Activated CD8-positive, alpha-beta T cell treated with anti-CD3 and anti-CD28 coated beads for 36 hours (primary cell): Measurements from ENCODE around the gene HERC2. TPM values are rescaled to one million over a fixed set of nuclear protein-coding genes. Genes with fewer than 3 reads are reported as not detected.

Source experiments
- ATAC-seq: fragments of 200-7000 bp; cut with Tn5 transposase; one replicate; pipeline ENCODE4 v1.10.0; 2021; ENCODE audit warnings: mild to moderate bottlenecking, moderate library complexity
- CTCF ChIA-PET: fragments of 350-600 bp; sonication (Branson Sonifier 250); formaldehyde crosslinking; loops from one replicate; lab custom pipeline; 2021; ENCODE audit warnings: antibody characterized with exemption; lab: Charles Lee
- POLR2A ChIA-PET: fragments of 350-600 bp; sonication (Branson Sonifier 250); formaldehyde crosslinking; loops from one replicate; lab custom pipeline; 2021; ENCODE audit warnings: antibody characterized with exemption; lab: Charles Lee
- DNase-seq: peaks from one replicate; pipeline ENCODE4 v3.0.0-alpha.2; 2020
- H3K27ac Mint-ChIP-seq: one replicate; pipeline ENCODE4 v1.8.0; 2021; ENCODE audit warnings: mild to moderate bottlenecking, mixed read lengths
- H3K27me3 Mint-ChIP-seq: one replicate; pipeline ENCODE4 v1.8.0; 2021; ENCODE audit warnings: mixed read lengths
- H3K36me3 Mint-ChIP-seq: one replicate; pipeline ENCODE4 v1.8.0; 2021; ENCODE audit warnings: low read depth, mixed read lengths
- H3K4me1 Mint-ChIP-seq: one replicate; pipeline ENCODE4 v1.8.0; 2021; ENCODE audit warnings: low read depth, mixed read lengths
- H3K4me3 Mint-ChIP-seq: one replicate; pipeline ENCODE4 v1.8.0; 2021; ENCODE audit warnings: mild to moderate bottlenecking, moderate library complexity, mixed read lengths
- H3K9me3 Mint-ChIP-seq: one replicate; pipeline ENCODE4 v1.8.0; 2021; ENCODE audit warnings: mixed read lengths
- intact Hi-C: fragments of 100-400 bp; cut with micrococcal nuclease; formaldehyde crosslinking; loops from one replicate; pipeline ENCODE4 v1.10.0; 2022
- total RNA-seq, 2 experiments: library from RNA; stranded (reverse); gene quantifications; one replicate each; pipeline ENCODE4 v1.2.3, GENCODE V29; 2021
- TF ChIP-seq, protein P1 (sequence below): fragments of 200-600 bp; IDR thresholded peaks from one replicate; pipeline ENCODE4 v1.8.0; 2022; ENCODE audit warnings: antibody characterized with exemption, mild to moderate bottlenecking

Gene HERC2
- total RNA-seq, 2 experiments from 2014 or later, result 29.5 to 32.3 TPM

DNA sequence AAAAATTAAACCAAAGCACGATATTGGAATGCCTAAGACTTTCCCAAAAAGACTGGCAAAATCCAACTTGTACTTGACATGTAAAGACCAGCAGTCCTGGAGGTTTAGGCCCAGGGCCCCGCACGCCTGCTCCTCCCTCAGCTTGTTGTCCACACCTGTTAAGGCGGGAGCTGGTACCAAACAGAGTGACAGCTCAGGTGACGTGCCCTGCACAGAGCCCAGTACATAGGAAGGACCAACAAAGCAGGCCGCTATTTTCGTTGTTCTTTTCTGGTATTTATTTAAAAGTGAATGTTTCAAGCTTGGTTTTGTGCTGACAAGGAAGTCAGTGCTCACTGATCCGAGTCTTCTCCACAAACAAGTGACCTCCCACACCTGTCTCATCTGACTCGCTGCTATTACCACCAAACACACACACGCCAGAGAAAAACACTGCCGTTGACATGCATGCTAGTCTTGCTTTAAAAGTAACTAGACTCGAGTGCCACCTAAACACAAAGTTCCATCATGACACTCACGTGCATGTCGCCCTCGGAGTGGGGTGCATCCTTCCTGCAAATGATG is 50.2 kb downstream of the HERC2 start:
- intact Hi-C loops, result no loop called here
- TF ChIP-seq, protein P1, sequence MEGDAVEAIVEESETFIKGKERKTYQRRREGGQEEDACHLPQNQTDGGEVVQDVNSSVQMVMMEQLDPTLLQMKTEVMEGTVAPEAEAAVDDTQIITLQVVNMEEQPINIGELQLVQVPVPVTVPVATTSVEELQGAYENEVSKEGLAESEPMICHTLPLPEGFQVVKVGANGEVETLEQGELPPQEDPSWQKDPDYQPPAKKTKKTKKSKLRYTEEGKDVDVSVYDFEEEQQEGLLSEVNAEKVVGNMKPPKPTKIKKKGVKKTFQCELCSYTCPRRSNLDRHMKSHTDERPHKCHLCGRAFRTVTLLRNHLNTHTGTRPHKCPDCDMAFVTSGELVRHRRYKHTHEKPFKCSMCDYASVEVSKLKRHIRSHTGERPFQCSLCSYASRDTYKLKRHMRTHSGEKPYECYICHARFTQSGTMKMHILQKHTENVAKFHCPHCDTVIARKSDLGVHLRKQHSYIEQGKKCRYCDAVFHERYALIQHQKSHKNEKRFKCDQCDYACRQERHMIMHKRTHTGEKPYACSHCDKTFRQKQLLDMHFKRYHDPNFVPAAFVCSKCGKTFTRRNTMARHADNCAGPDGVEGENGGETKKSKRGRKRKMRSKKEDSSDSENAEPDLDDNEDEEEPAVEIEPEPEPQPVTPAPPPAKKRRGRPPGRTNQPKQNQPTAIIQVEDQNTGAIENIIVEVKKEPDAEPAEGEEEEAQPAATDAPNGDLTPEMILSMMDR, result no peak
- Mint-ChIP-seq H3K4me1 (no peaks in the 10 kb centered on the region), H3K9me3 (no peaks in the 10 kb centered on the region), H3K36me3 (peaks cover 31% of the 10 kb centered on the region), H3K27me3 (no peaks in the 10 kb centered on the region), H3K4me3 (no peak overlapping the region), H3K27ac (no peak overlapping the region)
- ChIA-PET POLR2A (no interaction called here), CTCF (no interaction called here)
- DNase-seq, result no peak
- no peak for ATAC-seq

DNA sequence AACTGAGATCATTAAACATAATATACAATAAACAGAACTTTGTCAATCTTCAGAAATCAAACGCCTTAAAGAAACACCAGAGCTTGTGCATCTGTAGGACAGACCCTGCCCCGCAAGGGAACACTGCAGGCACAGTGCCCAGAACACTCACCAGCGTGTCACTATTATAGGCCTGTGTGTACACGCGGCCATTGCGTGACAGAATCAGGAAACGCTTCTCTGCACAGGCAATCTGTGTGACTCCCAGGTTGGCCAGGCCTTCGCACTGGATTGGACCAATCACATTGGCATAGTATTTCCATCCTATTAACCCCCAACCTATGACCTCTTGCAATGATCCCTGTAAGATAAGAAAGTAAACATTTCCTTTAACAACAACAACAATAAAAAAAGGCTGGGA is 52.9 kb downstream of the HERC2 start:
- TF ChIP-seq, protein P1, result no peak
- ATAC-seq, result no peak
- H3K4me3 Mint-ChIP-seq, result no peak overlapping the region
- DNase-seq, result no peak
- H3K9me3 Mint-ChIP-seq, result no peaks in the 10 kb centered on the region
- CTCF ChIA-PET, result no interaction called here
- intact Hi-C loops, result no loop called here
- no peaks in the 10 kb centered on the region for H3K4me1 Mint-ChIP-seq
- H3K27me3 Mint-ChIP-seq, result no peaks in the 10 kb centered on the region
- POLR2A ChIA-PET, result no interaction called here
- no peak overlapping the region for H3K27ac Mint-ChIP-seq
- H3K36me3 Mint-ChIP-seq, result peaks cover 38% of the 10 kb centered on the region

DNA sequence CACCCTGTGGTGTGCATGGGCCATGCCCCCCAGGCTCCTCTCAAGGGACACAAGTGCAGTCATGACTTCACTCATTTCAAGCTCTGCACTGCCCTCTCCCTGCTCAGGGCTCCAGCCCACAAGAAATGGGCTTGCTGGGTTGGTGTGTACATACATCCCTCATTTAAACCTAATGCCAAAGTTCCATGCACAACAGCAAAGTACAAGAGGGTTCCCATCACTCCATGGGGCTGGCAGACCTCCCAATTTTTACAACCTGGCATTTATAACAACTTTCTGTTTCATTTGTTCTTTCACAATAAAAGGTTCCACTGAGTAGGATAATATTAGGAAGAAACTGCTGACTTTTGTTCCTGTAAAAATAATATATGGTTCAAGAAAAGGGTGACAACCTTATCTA is 54.3 kb downstream of the HERC2 start:
- Mint-ChIP-seq H3K9me3 (no peaks in the 10 kb centered on the region), H3K4me1 (no peaks in the 10 kb centered on the region), H3K4me3 (no peak overlapping the region), H3K27me3 (no peaks in the 10 kb centered on the region), H3K36me3 (peaks cover 39% of the 10 kb centered on the region), H3K27ac (no peak overlapping the region)
- intact Hi-C loops, result no loop called here
- TF ChIP-seq, protein P1, result no peak
- ATAC-seq (no peak), DNase-seq (no peak)
- ChIA-PET CTCF (no interaction called here), POLR2A (no interaction called here)

DNA sequence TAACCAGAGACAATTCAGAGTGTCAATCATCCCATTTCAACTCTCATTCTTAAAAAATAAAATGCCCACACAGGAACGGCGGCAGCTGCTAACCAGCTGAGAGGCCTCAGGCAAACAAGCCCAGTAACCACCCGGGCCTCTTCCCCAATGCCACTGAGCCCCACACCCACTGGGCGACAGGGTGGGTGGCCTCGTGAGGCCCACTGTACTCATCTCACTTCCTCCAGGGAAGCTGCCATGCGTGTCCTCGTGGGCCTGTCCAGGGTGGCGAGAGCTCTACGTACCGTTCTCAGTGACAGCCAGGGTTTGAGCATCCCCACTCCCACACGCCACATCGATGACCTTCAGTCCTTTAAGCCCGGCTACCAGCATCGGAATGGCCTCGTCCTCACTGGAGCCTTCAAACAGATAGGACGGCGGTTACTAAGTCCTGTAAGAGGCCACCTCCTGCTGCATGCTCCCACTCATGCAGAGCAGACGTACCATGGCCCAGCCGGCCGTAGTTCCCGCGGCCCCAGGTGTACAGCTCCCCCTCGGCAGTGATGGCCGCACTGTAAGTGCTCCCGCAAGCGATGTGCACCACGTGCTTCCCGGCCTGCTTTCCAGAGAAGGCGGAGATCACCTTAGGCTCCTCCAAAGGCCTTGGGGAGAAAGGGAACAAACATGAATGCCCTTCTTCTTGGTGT is 56.5 kb downstream of the HERC2 start:
- Mint-ChIP-seq H3K27ac (no peak overlapping the region), H3K4me3 (no peak overlapping the region), H3K4me1 (peaks cover 3% of the 10 kb centered on the region), H3K27me3 (no peaks in the 10 kb centered on the region), H3K36me3 (peaks cover 37% of the 10 kb centered on the region), H3K9me3 (no peaks in the 10 kb centered on the region)
- TF ChIP-seq, protein P1, result no peak
- no peak for DNase-seq
- intact Hi-C loops, result no loop called here
- ATAC-seq, result no peak
- ChIA-PET POLR2A (no interaction called here), CTCF (no interaction called here)

DNA sequence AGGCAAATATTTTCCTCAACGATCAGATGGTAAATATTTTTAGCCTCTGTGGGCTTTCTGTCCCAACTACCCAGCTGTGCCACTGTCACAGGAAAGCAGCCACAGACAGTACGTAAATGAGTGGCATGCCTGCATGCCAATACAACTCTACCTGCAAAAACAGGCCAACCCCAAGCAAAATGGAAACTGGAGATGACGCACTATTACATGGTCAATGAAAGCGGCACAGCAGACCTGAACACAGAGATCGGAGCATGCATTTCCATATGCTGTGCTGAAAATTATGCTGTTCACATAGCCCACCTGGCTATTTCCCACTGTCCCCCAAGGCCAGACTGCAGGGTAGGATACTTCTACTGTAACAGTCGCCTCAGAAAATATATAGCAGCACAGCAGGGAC is 57.8 kb downstream of the HERC2 start:
- no peak overlapping the region for H3K4me3 Mint-ChIP-seq
- no peak overlapping the region for H3K27ac Mint-ChIP-seq
- peaks cover 3% of the 10 kb centered on the region for H3K4me1 Mint-ChIP-seq
- POLR2A ChIA-PET, result no interaction called here
- no peaks in the 10 kb centered on the region for H3K9me3 Mint-ChIP-seq
- TF ChIP-seq, protein P1, result no peak
- H3K27me3 Mint-ChIP-seq, result no peaks in the 10 kb centered on the region
- DNase-seq (no peak), ATAC-seq (no peak)
- peaks cover 34% of the 10 kb centered on the region for H3K36me3 Mint-ChIP-seq
- CTCF ChIA-PET, result no interaction called here
- intact Hi-C loops, result no loop called here
